Esophagus squamous epithelium (tissue), 5 donors: ENCODE results near the gene LOXHD1. TPM values are rescaled to one million over a fixed set of nuclear protein-coding genes. Genes with fewer than 3 reads are reported as not detected.

Experiments
- DNase-seq: peaks from one replicate; lab custom pipeline; 2025; lab: John Stamatoyannopoulos, UW
- H3K27ac ChIP-seq, 4 donors: fragments of 200-600 bp; sonication (generic); one replicate each; pipeline ENCODE4 v1.5.1; 2016 to 2019; ENCODE audit warnings: mild to moderate bottlenecking in 1 of 4
- H3K27me3 ChIP-seq, 4 donors: fragments of 200-600 bp; sonication (generic); 1 replicate in 3 of 4; 2 replicates in 1 of 4; pipeline versions ENCODE4 v1.5.1 to v1.6.0; 2017 to 2021; ENCODE audit warnings: antibody characterized with exemption in 1 of 4
- H3K36me3 ChIP-seq, 3 donors: fragments of 200-600 bp; sonication (generic); one replicate each; pipeline ENCODE4 v1.5.1; 2016 to 2019
- H3K4me1 ChIP-seq, 3 donors: fragments of 200-600 bp; sonication (generic); one replicate each; pipeline ENCODE4 v1.5.1; 2017 to 2019
- H3K4me3 ChIP-seq, 4 donors: fragments of 200-600 bp; sonication (generic); 1 replicate in 3 of 4; 2 replicates in 1 of 4; pipeline ENCODE4 v1.5.1; 2016 to 2019; ENCODE audit warnings: mild to moderate bottlenecking in 2 of 4, moderate library complexity in 1 of 4
- H3K9me3 ChIP-seq, 3 donors: fragments of 200-600 bp; sonication (generic); one replicate each; pipeline ENCODE4 v1.5.1; 2016 to 2019
- CTCF ChIP-seq, 6 experiments: fragments of 450-650 bp in 4 of 6; fragments of 200-600 bp in 2 of 6; sonication (generic) in 2 of 6; IDR thresholded peaks; one replicate each; pipeline ENCODE4 v1.5.1; 2016 to 2019; ENCODE audit warnings: antibody characterized with exemption in 6 of 6, mild to moderate bottlenecking in 4 of 6, moderate library complexity in 4 of 6
- POLR2A ChIP-seq, 4 donors: fragments of 450-650 bp; IDR thresholded peaks; one replicate each; pipeline ENCODE4 v1.6.1; 2017; ENCODE audit warnings: antibody characterized with exemption in 4 of 4, mild to moderate bottlenecking in 4 of 4, moderate library complexity in 3 of 4
- WGBS, 2 donors: methylation state at CpG; one replicate each; pipeline ENCODE4 v1.1.5; 2018; 5-methylcytosine and 5-hydroxymethylcytosine counted together
- intact Hi-C: fragments of 100-400 bp; cut with DNase I; formaldehyde crosslinking; loops from one replicate; pipeline ENCODE4 v1.15.0; 2022
- total RNA-seq, 4 donors: library from RNA; depleted of rRNA; stranded (reverse); fragments of >200 nt; gene quantifications; one replicate each; pipeline ENCODE4 v1.1.0, GENCODE V29; 2016
- donor health status: DM: yes; HTN: yes; CAD: no.

The LOXHD1 gene
- total RNA-seq, 4 donors from 2014 or later, result 0.19 TPM; not detected in 3

- H3K4me1 ChIP-seq, result peaks cover 0 to 12% (median 4%) of the 10 kb centered on the region in 3 donors
- no peaks in the 10 kb centered on the region for H3K27me3 ChIP-seq
- no peak for DNase-seq
- H3K27ac ChIP-seq, result no peak overlapping the region
- H3K9me3 ChIP-seq, result peaks cover 0 to 8% (median 1%) of the 10 kb centered on the region in 3 donors
- no peak overlapping the region for H3K4me3 ChIP-seq
- intact Hi-C loops, result no loop called here
- no peak for TF ChIP-seq CTCF (IDR thresholded peaks at IDR 0.05)
- no peak for TF ChIP-seq POLR2A (IDR thresholded peaks at IDR 0.05)
- H3K36me3 ChIP-seq, result peaks cover 0 to 13% (median 0%) of the 10 kb centered on the region in 3 donors
- WGBS, 2 donors, result 73 to 80% methylated on average over 3 of the region's 3 CpGs
These were observed 211.3 kb downstream of the LOXHD1 start for GRCh38 chr18:46445522-46446313.

- Histone ChIP-seq H3K27ac (no peak overlapping the region), H3K9me3 (no peaks in the 10 kb centered on the region), H3K4me3 (no peak overlapping the region), H3K36me3 (no peaks in the 10 kb centered on the region), H3K4me1 (no peaks in the 10 kb centered on the region), H3K27me3 (no peaks in the 10 kb centered on the region)
- WGBS, 2 donors, result 100% methylated on average over 1 to 2 of the region's 4 CpGs
- no peak for TF ChIP-seq CTCF (IDR thresholded peaks at IDR 0.05)
- TF ChIP-seq POLR2A (IDR thresholded peaks at IDR 0.05), result no peak
- intact Hi-C loops, result no loop called here
- no peak for DNase-seq
These were observed 218.0 kb downstream of the LOXHD1 start for GRCh38 chr18:46439037-46439436.

- Histone ChIP-seq H3K4me3 (no peak overlapping the region), H3K4me1 (no peaks in the 10 kb centered on the region), H3K9me3 (no peaks in the 10 kb centered on the region), H3K27ac (no peak overlapping the region), H3K36me3 (no peaks in the 10 kb centered on the region), H3K27me3 (no peaks in the 10 kb centered on the region)
- TF ChIP-seq POLR2A (IDR thresholded peaks at IDR 0.05), result no peak
- no peak for TF ChIP-seq CTCF (IDR thresholded peaks at IDR 0.05)
- intact Hi-C loops, result no loop called here
- WGBS, 2 donors, result 78 to 95% methylated on average over 2 to 5 of the region's 5 CpGs
- DNase-seq, result no peak
These were observed 220.0 kb downstream of the LOXHD1 start for GRCh38 chr18:46437061-46437460.

- Histone ChIP-seq H3K27me3 (no peaks in the 10 kb centered on the region), H3K4me3 (no peak overlapping the region), H3K4me1 (peaks cover 0 to 4% (median 0%) of the 10 kb centered on the region in 3 donors), H3K27ac (no peak overlapping the region), H3K36me3 (no peaks in the 10 kb centered on the region), H3K9me3 (no peaks in the 10 kb centered on the region)
- WGBS, 2 donors, result 60 to 70% methylated on average over 2 of the region's 2 CpGs
- TF ChIP-seq POLR2A (IDR thresholded peaks at IDR 0.05) (no peak), CTCF (IDR thresholded peaks at IDR 0.05) (no peak)
- intact Hi-C loops, result no loop called here
- DNase-seq, result no peak
These were observed 220.4 kb downstream of the LOXHD1 start for GRCh38 chr18:46436621-46437020.

GRCh38 chr18:46435031-46435430 is 222.0 kb downstream of the LOXHD1 start:
- no peak for DNase-seq
- TF ChIP-seq CTCF (IDR thresholded peaks at IDR 0.05), result no peak
- no peak for TF ChIP-seq POLR2A (IDR thresholded peaks at IDR 0.05)
- Histone ChIP-seq H3K4me3 (no peak overlapping the region), H3K27ac (no peak overlapping the region), H3K4me1 (peaks cover 0 to 7% (median 0%) of the 10 kb centered on the region in 3 donors), H3K27me3 (no peaks in the 10 kb centered on the region), H3K9me3 (no peaks in the 10 kb centered on the region), H3K36me3 (no peaks in the 10 kb centered on the region)
- WGBS, 2 donors, result 95 to 100% methylated on average over 2 to 4 of the region's 9 CpGs
- intact Hi-C loops, result no loop called here
